Skeletal muscle tissue (tissue), 4 donors: Measurements from ENCODE around the gene KDM4C. TPM values are rescaled to one million over a fixed set of nuclear protein-coding genes. Genes with fewer than 3 reads are reported as not detected.
"Not testable (repeated sequence)": the region's sequence is repeated elsewhere in the genome, so short reads cannot be mapped to it uniquely, and the experiment has no call there.

ENCODE experiments used
- H3K27ac ChIP-seq: one replicate; pipeline ENCODE4 v1.7.0; 2013; ENCODE audit warnings: mild to moderate bottlenecking, low read depth, low read length, inconsistent platforms
- H3K27me3 ChIP-seq, 3 donors: one replicate each; pipeline ENCODE4 v1.7.0; 2013; ENCODE audit warnings: low read length in 3 of 3; ENCODE audit not compliant: control insufficient read depth in 3 of 3, insufficient read depth in 3 of 3
- H3K36me3 ChIP-seq, 3 donors: one replicate each; pipeline ENCODE4 v1.7.0; 2013; ENCODE audit warnings: low read length in 3 of 3; ENCODE audit not compliant: control insufficient read depth in 3 of 3, insufficient read depth in 3 of 3
- H3K4me1 ChIP-seq, 3 donors: one replicate each; pipeline ENCODE4 v1.7.0; 2013; ENCODE audit warnings: low read length in 3 of 3, mild to moderate bottlenecking in 3 of 3; ENCODE audit not compliant: control insufficient read depth in 3 of 3, insufficient read depth in 3 of 3
- H3K4me3 ChIP-seq, 3 donors: one replicate each; pipeline ENCODE4 v1.7.0; 2013; ENCODE audit warnings: low read length in 3 of 3
- H3K9ac ChIP-seq, 3 donors: one replicate each; pipeline ENCODE4 v1.7.0; 2013; ENCODE audit warnings: low read length in 3 of 3, mild to moderate bottlenecking in 3 of 3, moderate library complexity in 2 of 3, low read depth in 1 of 3
- H3K9me3 ChIP-seq, 3 donors: one replicate each; pipeline ENCODE4 v1.7.0; 2013; ENCODE audit warnings: low read length in 3 of 3; ENCODE audit not compliant: control insufficient read depth in 3 of 3
- total RNA-seq: library from RNA; depleted of rRNA; stranded (reverse); fragments of >200 nt; gene quantifications from one replicate; pipeline ENCODE4 v1.2.3, GENCODE V29; 2014
- donor health status: Osteomylitis.

KDM4C gene
- total RNA-seq, 1 donor from 2014 or later = 50.1 TPM

GRCh38 chr9:6733257-6733656 lies 24.5 kb upstream of the KDM4C start:
- Histone ChIP-seq H3K4me3 (no peak overlapping the region), H3K9ac (no peak overlapping the region), H3K27me3 (no peaks in the 10 kb centered on the region), H3K27ac (no peak overlapping the region), H3K36me3 (no peaks in the 10 kb centered on the region), H3K4me1 (no peaks in the 10 kb centered on the region), H3K9me3 (no peaks in the 10 kb centered on the region)

GRCh38 chr9:6733831-6734230 lies 23.9 kb upstream of the KDM4C start:
- no peak overlapping the region for H3K9ac ChIP-seq
- H3K9me3 ChIP-seq = no peaks in the 10 kb centered on the region
- no peak overlapping the region for H3K4me3 ChIP-seq
- H3K4me1 ChIP-seq = no peaks in the 10 kb centered on the region
- no peak overlapping the region for H3K27ac ChIP-seq
- H3K27me3 ChIP-seq = no peaks in the 10 kb centered on the region
- no peaks in the 10 kb centered on the region for H3K36me3 ChIP-seq

GRCh38 chr9:6735422-6735821 lies 22.4 kb upstream of the KDM4C start:
- Histone ChIP-seq H3K27ac (no peak overlapping the region), H3K4me1 (no peaks in the 10 kb centered on the region), H3K9ac (no peak overlapping the region), H3K27me3 (no peaks in the 10 kb centered on the region), H3K9me3 (no peaks in the 10 kb centered on the region), H3K4me3 (no peak overlapping the region), H3K36me3 (no peaks in the 10 kb centered on the region)

GRCh38 chr9:6739218-6739617 lies 18.6 kb upstream of the KDM4C start:
- H3K9ac ChIP-seq = no peak overlapping the region
- no peak overlapping the region for H3K4me3 ChIP-seq
- H3K36me3 ChIP-seq = no peaks in the 10 kb centered on the region
- H3K9me3 ChIP-seq = no peaks in the 10 kb centered on the region
- no peaks in the 10 kb centered on the region for H3K4me1 ChIP-seq
- H3K27ac ChIP-seq = no peak overlapping the region
- no peaks in the 10 kb centered on the region for H3K27me3 ChIP-seq

GRCh38 chr9:6748861-6749260 lies 8.9 kb upstream of the KDM4C start:
- not testable (repeated sequence) for H3K27ac ChIP-seq, H3K4me3 ChIP-seq, H3K9ac ChIP-seq, H3K27me3 ChIP-seq, H3K4me1 ChIP-seq, H3K36me3 ChIP-seq, H3K9me3 ChIP-seq

- not testable (repeated sequence) for H3K27me3 ChIP-seq, H3K27ac ChIP-seq, H3K36me3 ChIP-seq, H3K9ac ChIP-seq, H3K4me3 ChIP-seq, H3K9me3 ChIP-seq
- peaks cover 0 to 12% (median 8%) of the 10 kb centered on the region in 3 donors for H3K4me1 ChIP-seq
Measured at GRCh38 chr9:6754861-6755260, 2.9 kb upstream of the KDM4C start.

GRCh38 chr9:6757132-6757455 lies 679 bp upstream of the KDM4C start:
- Histone ChIP-seq H3K27ac (peak overlapping the region; percentile 96), H3K4me1 (peaks cover 0 to 12% (median 8%) of the 10 kb centered on the region in 3 donors), H3K4me3 (peak overlapping the region; percentile 77 to 85 (median 84)), H3K27me3 (no peaks in the 10 kb centered on the region), H3K36me3 (no peaks in the 10 kb centered on the region), H3K9me3 (no peaks in the 10 kb centered on the region), H3K9ac (peak overlapping the region; percentile 96 to 97 (median 97))

- peak overlapping the region; percentile 96 for H3K27ac ChIP-seq
- H3K27me3 ChIP-seq = no peaks in the 10 kb centered on the region
- H3K4me1 ChIP-seq = peaks cover 0 to 12% (median 8%) of the 10 kb centered on the region in 3 donors
Measured at GRCh38 chr9:6758248-6758497, 400 bp downstream of the KDM4C start.

GRCh38 chr9:6758498-6759184 lies 868 bp downstream of the KDM4C start:
- no peaks in the 10 kb centered on the region for H3K27me3 ChIP-seq
- H3K27ac ChIP-seq = peak overlapping the region; percentile 96
- no peaks in the 10 kb centered on the region for H3K9me3 ChIP-seq
- no peaks in the 10 kb centered on the region for H3K36me3 ChIP-seq
- peak overlapping the region; percentile 77 to 85 (median 84) for H3K4me3 ChIP-seq
- peaks cover 0 to 12% (median 8%) of the 10 kb centered on the region in 3 donors for H3K4me1 ChIP-seq
- peak overlapping the region; percentile 96 to 97 (median 97) for H3K9ac ChIP-seq

More at GRCh38 chr9:6758248-6758497, 400 bp downstream of the KDM4C start:
- Histone ChIP-seq H3K9ac (peak overlapping the region; percentile 96 to 97 (median 97)), H3K9me3 (no peaks in the 10 kb centered on the region), H3K36me3 (no peaks in the 10 kb centered on the region), H3K4me3 (peak overlapping the region; percentile 77 to 85 (median 84))

GRCh38 chr9:6759185-6759977 lies 1.6 kb downstream of the KDM4C start:
- Histone ChIP-seq H3K9ac (peak overlapping the region; percentile 96 to 97 (median 97)), H3K27me3 (no peaks in the 10 kb centered on the region), H3K4me3 (peak overlapping the region; percentile 77 to 85 (median 84)), H3K36me3 (no peaks in the 10 kb centered on the region), H3K9me3 (no peaks in the 10 kb centered on the region), H3K27ac (peak overlapping the region; percentile 96), H3K4me1 (peaks cover under 1 to 12% (median 10%) of the 10 kb centered on the region in 3 donors)
